HG02840 (cell line): ENCODE results near the gene PPP1R26.
"Not testable (repeated sequence)": the region's sequence is repeated elsewhere in the genome, so short reads cannot be mapped to it uniquely, and the experiment has no call there.

Source experiments
- ATAC-seq: cut with Tn5 transposase; IDR thresholded peaks from one replicate; pipeline ENCODE4 v1.9.1; 2021; ENCODE audit warnings: mild to moderate bottlenecking, moderate library complexity, moderate number of reproducible peaks; ENCODE audit not compliant: unreplicated experiment, low FRiP score

The PPP1R26 gene

GRCh38 chr9:135535631-135536030 is 56.0 kb downstream of the PPP1R26 start:
- ATAC-seq: not testable (repeated sequence)

GRCh38 chr9:135536216-135536615 is 56.6 kb downstream of the PPP1R26 start:
- ATAC-seq: no peak
